Choroid plexus epithelial cell (primary cell): ENCODE data around the gene HNRNPL.

Experiments used
- DNase-seq: peaks from one replicate; pipeline ENCODE4 v3.0.0-alpha.2; 2010; ENCODE audit warnings: low read depth
- H3K4me3 ChIP-seq: 2 replicates; pipeline ENCODE4 v1.5.1; 2011; ENCODE audit warnings: low read depth, mild to moderate bottlenecking, control low read depth, low read length, moderate library complexity
- CTCF ChIP-seq: conservative IDR thresholded peaks from 2 replicates; pipeline ENCODE4 v1.5.1; 2011; ENCODE audit warnings: low read depth, mild to moderate bottlenecking, control low read depth, inconsistent platforms, low read length, moderate library complexity

Gene HNRNPL

GRCh38 chr19:38853214-38853613 lies 3.4 kb upstream of the HNRNPL start:
- DNase-seq = no peak
- peak overlapping the region; percentile 75 for H3K4me3 ChIP-seq
- TF ChIP-seq CTCF = no peak

GRCh38 chr19:38852231-38853044 lies 2.7 kb upstream of the HNRNPL start:
- H3K4me3 ChIP-seq = peak overlapping the region; percentile 75
- TF ChIP-seq CTCF = no peak
- DNase-seq = peak; percentile 58

GRCh38 chr19:38851622-38852230 lies 1.9 kb upstream of the HNRNPL start:
- H3K4me3 ChIP-seq = peak overlapping the region; percentile 75
- no peak for TF ChIP-seq CTCF
- peak; percentile 95 for DNase-seq

GRCh38 chr19:38850976-38851621 lies 1.3 kb upstream of the HNRNPL start:
- peak; percentile 20 for DNase-seq

GRCh38 chr19:38850436-38850975 lies 720 bp upstream of the HNRNPL start:
- H3K4me3 ChIP-seq = peak overlapping the region; percentile 75
- TF ChIP-seq CTCF = peak; percentile 12
- peak; percentile 100 for DNase-seq

More at GRCh38 chr19:38850976-38851621, 1.3 kb upstream of the HNRNPL start:
- H3K4me3 ChIP-seq = peak overlapping the region; percentile 75
- no peak for TF ChIP-seq CTCF

- TF ChIP-seq CTCF = no peak
- DNase-seq = peak; percentile 96
- peak overlapping the region; percentile 73 for H3K4me3 ChIP-seq
Measured at GRCh38 chr19:38849147-38849859, 483 bp downstream of the HNRNPL start.
